NCI-H2227 (cell line): ENCODE data around the gene TREML2.

Source experiments
- DNase-seq: peaks from one replicate; lab custom pipeline; 2025; ENCODE audit not compliant: unreplicated experiment; lab: John Stamatoyannopoulos, UW

TREML2 gene

DNA sequence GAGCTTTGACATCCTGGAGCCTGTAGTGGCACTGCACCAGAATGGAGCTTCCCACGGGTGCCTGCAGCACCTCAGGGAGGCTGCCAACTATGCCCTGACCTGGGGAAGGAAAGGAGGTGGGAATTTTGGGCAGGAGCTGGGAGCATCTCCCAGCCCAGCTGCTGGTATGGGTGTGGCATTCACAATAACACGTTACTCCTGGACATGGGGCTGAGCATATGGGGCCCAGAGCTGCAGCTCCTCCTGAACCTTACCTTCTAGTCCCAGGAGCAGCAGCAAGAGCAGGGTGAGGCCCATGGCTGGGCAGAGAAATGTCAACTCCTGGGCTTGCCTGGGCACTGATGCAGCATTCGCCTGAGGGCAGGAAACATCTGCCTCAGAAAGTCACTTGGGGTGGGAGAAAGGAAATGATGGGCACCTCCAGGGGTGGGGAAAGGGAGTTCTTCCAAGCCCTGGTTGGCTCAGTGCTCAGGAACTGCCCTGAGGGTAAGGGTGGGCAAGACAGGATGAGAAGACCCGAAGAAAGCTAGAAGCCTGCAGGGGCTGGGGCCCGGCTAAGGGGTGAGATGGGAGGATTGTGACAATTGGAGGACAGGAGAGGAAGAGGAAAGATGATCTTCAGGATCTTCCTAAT lies 46.8 kb downstream of the TREML2 start, which contains the start of gene TREML1:
Gene TREML1, minus strand, starts transcription at position 356 of the 634 bp plus-strand sequence. Its CDS starts 59 bp downstream, at position 297.
- no peak for DNase-seq

DNA sequence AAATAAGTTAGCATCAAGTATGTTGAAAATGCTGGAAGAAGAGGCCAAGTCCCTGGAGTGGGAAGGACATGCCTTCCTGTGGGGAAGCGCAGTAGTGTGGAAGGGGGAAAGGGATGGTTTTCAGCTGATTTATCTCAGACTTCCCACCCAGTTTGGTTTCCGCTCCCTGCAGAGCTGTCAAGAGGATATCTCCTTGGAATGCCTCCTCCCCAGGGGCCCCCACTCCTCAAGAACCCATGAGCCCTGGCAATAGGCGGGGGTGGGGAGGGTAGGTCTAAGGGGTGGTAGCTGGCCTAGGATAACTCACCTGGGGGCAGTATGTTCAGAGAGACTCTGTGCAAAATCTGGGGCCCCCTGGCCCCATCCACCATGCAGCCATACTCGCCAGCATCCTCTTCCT lies 47.5 kb downstream of the TREML2 start:
- DNase-seq: no peak

DNA sequence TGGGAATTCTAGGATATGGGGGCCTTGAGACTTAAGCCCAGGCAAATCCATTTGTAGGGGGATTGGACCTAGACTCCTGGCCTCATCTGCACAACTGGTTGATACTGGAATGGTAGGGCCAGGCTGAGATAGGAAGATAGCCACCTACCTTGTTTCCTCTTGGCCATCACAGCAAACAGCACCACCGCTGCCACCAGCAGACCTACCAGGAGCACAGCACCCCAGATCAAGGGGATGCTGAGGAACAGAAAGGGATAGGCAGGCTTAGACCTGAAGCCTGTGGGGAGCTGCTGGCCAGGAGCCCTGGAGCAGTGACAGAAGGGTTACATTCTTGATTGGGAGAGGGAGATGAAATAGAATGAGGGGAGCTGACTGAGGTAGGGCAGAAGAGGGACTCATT lies 50.3 kb downstream of the TREML2 start:
- DNase-seq: no peak

DNA sequence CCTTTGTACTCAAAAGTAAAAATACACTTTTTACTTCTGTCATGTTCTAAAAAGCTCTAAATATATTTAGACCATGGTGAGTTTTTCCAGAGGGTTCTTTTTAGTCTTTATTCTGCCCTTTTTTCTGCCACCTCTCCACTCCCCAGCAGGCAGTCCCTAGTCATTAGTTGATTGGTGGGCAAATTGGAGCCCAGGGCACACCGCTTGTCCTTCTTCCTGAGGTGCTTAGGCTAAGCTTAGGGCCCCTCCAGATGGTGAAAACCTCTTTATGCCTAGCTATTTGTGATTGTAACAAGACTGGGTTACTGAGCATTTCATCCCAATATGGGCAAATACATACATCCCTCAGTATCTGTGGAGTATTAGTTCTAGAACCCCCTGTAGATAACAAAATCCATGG lies 53.0 kb downstream of the TREML2 start:
- no peak for DNase-seq
